Stimulated activated CD4-positive, alpha-beta T cell treated with anti-CD3 and anti-CD28 coated beads, Interleukin-15, amount 100 ng/mL, for 24 hours (primary cell): ENCODE data around the gene SLC25A21.

Experiments
- DNase-seq: peaks from one replicate; pipeline ENCODE4 v3.0.0-alpha.2; 2020

Gene SLC25A21

GRCh38 chr14:36657399-36658122 lies 514.8 kb downstream of the SLC25A21 start:
- DNase-seq: no peak

DNA sequence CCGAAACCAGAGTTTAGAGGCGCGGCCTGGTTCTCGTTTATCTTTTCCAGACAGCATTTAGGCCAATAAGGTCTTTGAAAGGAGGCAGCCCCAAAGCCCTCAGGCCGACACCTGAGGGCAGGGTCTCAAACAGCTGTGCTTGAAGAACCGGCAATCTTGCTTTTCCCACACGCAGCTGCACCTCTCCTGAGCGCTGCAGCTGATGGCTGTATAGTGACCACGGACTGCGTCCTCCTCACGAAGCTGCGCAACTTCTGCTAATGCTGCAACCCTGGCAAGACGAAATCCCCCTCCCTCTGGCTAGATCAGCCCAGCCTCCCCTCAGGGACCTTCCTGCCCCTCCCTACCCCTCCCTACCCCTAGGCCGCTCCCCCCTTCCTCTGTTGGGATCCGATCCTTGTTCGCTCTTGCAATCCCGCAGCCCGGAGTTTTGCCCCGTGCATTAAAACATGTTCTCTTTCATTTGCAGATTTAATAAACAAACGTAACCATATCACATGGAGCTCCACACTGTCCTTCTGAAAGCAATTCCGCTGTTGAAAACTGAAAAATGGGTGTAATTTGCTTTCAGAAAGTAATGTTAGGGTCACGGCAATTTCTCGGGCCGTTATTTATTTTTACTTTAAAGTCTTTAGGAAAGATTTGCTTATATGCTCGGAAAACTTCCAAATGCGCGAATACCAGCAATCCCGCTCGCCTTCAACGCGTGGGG lies 515.6 kb downstream of the SLC25A21 start:
- DNase-seq: no peak

DNA sequence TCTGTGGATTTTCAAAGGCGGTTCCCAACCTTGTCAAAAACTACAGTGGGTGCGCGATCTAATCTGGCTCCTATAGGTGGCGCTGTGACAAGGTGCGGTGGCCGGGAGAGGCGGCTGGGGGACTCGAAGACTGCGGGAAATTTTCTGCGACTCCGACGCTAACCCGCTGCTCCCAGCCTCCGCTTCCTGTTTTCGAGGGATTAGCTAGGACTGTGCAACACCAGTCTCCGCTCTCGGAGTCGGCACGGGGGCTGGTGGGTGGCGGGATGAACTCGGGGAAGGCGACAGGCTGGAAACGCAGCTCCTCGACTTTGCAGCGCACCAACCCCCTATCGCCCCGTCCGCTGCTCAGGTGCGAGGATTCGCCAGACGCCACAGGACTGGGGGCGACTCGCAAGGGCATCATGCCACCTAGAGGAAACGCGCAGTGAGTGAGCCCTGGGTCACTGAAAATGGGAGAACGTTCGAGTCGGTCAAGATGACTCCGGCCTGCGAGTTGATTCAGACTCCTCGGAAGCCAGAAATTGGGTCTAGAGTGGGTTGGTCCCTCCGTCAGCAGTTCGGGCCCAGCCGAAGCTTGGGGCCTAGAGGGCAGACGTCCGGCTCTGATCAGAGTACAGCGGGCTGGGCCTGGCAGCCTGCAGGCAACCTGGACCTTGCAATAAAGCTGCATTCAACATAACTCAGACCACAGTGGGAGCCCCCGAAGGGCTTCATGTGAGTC lies 516.3 kb downstream of the SLC25A21 start:
- DNase-seq: peak; percentile 50

DNA sequence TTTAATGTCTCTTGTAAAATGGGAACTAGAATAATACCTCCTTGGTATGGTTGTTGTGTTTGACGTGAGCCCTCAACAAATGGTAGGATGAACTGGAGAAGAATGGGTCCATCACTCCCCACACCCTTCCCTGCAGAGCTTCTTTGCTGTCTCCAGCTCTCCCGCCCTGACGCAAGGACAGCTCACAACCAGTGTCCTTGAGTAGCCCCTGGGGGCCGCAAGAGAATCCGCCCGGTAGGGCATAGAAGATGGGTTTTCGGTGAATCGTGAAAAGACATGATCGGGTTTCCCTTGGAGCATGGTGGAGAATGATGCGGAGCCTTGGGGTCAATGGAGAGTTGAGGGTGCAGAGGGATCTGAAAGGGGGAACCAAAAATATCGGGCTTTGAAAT lies 516.8 kb downstream of the SLC25A21 start:
- no peak for DNase-seq

- no peak for DNase-seq
Measured at GRCh38 chr14:36654794-36655381, 517.5 kb downstream of the SLC25A21 start.

GRCh38 chr14:36653962-36654793 lies 518.2 kb downstream of the SLC25A21 start:
- DNase-seq: no peak

- no peak for DNase-seq
Measured at GRCh38 chr14:36653413-36653812, 519.0 kb downstream of the SLC25A21 start.

- no peak for DNase-seq
Measured at GRCh38 chr14:36652542-36653201, 519.7 kb downstream of the SLC25A21 start.

- DNase-seq: no peak
Measured at GRCh38 chr14:36649872-36650650, 522.3 kb downstream of the SLC25A21 start.

GRCh38 chr14:36647824-36648753 lies 524.3 kb downstream of the SLC25A21 start:
- DNase-seq: no peak

- no peak for DNase-seq
Measured at GRCh38 chr14:36647417-36647823, 525.0 kb downstream of the SLC25A21 start.

- DNase-seq: no peak
Measured at GRCh38 chr14:36646664-36647416, 525.6 kb downstream of the SLC25A21 start.

GRCh38 chr14:36633580-36633979 lies 538.8 kb downstream of the SLC25A21 start:
- DNase-seq: no peak
